Tibial nerve (tissue), 3 donors: ENCODE results near the gene SLC10A4.

Experiments
- POLR2A ChIP-seq, 2 donors: fragments of 450-650 bp; IDR thresholded peaks; one replicate each; pipeline ENCODE4 v1.6.1; 2017; ENCODE audit warnings: antibody characterized with exemption in 2 of 2, mild to moderate bottlenecking in 2 of 2, moderate library complexity in 2 of 2
- TF ChIP-seq, protein P1 (sequence below), 5 experiments: fragments of 200-600 bp in 3 of 5; fragments of 450-650 bp in 2 of 5; sonication (generic) in 3 of 5; IDR thresholded peaks; one replicate each; pipeline ENCODE4 v1.5.1; 2016 to 2019; ENCODE audit warnings: antibody characterized with exemption in 5 of 5, mild to moderate bottlenecking in 3 of 5, moderate library complexity in 2 of 5

- no peak for TF ChIP-seq POLR2A (IDR thresholded peaks at IDR 0.05)
- TF ChIP-seq, protein P1, sequence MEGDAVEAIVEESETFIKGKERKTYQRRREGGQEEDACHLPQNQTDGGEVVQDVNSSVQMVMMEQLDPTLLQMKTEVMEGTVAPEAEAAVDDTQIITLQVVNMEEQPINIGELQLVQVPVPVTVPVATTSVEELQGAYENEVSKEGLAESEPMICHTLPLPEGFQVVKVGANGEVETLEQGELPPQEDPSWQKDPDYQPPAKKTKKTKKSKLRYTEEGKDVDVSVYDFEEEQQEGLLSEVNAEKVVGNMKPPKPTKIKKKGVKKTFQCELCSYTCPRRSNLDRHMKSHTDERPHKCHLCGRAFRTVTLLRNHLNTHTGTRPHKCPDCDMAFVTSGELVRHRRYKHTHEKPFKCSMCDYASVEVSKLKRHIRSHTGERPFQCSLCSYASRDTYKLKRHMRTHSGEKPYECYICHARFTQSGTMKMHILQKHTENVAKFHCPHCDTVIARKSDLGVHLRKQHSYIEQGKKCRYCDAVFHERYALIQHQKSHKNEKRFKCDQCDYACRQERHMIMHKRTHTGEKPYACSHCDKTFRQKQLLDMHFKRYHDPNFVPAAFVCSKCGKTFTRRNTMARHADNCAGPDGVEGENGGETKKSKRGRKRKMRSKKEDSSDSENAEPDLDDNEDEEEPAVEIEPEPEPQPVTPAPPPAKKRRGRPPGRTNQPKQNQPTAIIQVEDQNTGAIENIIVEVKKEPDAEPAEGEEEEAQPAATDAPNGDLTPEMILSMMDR (IDR thresholded peaks at IDR 0.05): no peak
Measured at GRCh38 chr4:48498895-48499294, 15.8 kb downstream of the SLC10A4 start.
